Natural killer cell (primary cell): ENCODE data around the gene CAMSAP1. TPM values are rescaled to one million over a fixed set of nuclear protein-coding genes. Genes with fewer than 3 reads are reported as not detected.

Experiments
- ATAC-seq, 3 donors: fragments of 150-1000 bp in 2 of 3; fragments of 200-7000 bp in 1 of 3; cut with Tn5 transposase; 1 replicate in 1 of 3; 2 replicates in 2 of 3; pipeline ENCODE4 v1.10.0; 2021; ENCODE audit warnings: mild to moderate bottlenecking in 2 of 3, moderate library complexity in 2 of 3
- DNase-seq, 2 donors: peaks; one replicate each; pipeline versions ENCODE4 v3.0.0 to v3.0.0-alpha.2; 2013 to 2021; ENCODE audit warnings: mixed read lengths in 1 of 2
- H3K27ac ChIP-seq: one replicate; pipeline ENCODE4 v1.5.1; 2013; ENCODE audit warnings: mild to moderate bottlenecking, low read length
- H3K27me3 ChIP-seq: one replicate; pipeline ENCODE4 v1.6.1; 2013; ENCODE audit warnings: low read length; ENCODE audit not compliant: control insufficient read depth, insufficient read depth
- H3K36me3 ChIP-seq: one replicate; pipeline ENCODE4 v1.6.1; 2013; ENCODE audit warnings: low read length; ENCODE audit not compliant: control insufficient read depth, insufficient read depth
- H3K4me1 ChIP-seq: one replicate; pipeline ENCODE4 v1.6.1; 2013; ENCODE audit warnings: low read length; ENCODE audit not compliant: control insufficient read depth, insufficient read depth
- H3K4me3 ChIP-seq: one replicate; pipeline ENCODE4 v1.5.1; 2013; ENCODE audit warnings: low read length
- H3K9me3 ChIP-seq: one replicate; pipeline ENCODE4 v1.6.1; 2013; ENCODE audit warnings: low read length; ENCODE audit not compliant: control insufficient read depth, insufficient read depth
- H3K27ac Mint-ChIP-seq, 2 donors: one replicate each; pipeline ENCODE4 v1.8.0; 2022; ENCODE audit warnings: mild to moderate bottlenecking in 2 of 2, mixed read lengths in 2 of 2, moderate library complexity in 1 of 2
- H3K27me3 Mint-ChIP-seq, 2 donors: one replicate each; pipeline ENCODE4 v1.8.0; 2022; ENCODE audit warnings: low read depth in 2 of 2, mixed read lengths in 2 of 2
- H3K36me3 Mint-ChIP-seq: one replicate; pipeline ENCODE4 v1.8.0; 2022; ENCODE audit warnings: mixed read lengths
- H3K4me1 Mint-ChIP-seq, 2 donors: one replicate each; pipeline ENCODE4 v1.8.0; 2022; ENCODE audit warnings: mixed read lengths in 2 of 2
- H3K4me3 Mint-ChIP-seq: one replicate; pipeline ENCODE4 v1.8.0; 2022; ENCODE audit warnings: mild to moderate bottlenecking, moderate library complexity, mixed read lengths
- H3K9me3 Mint-ChIP-seq, 2 donors: one replicate each; pipeline ENCODE4 v1.8.0; 2022; ENCODE audit warnings: mixed read lengths in 2 of 2
- CTCF ChIP-seq: fragments of 200-600 bp; IDR thresholded peaks from one replicate; pipeline ENCODE4 v1.8.0; 2022; ENCODE audit warnings: antibody characterized with exemption
- WGBS: methylation state at CpG from one replicate; pipeline ENCODE4 v1.1.7; 2013; ENCODE audit warnings: missing lambda C conversion rate; ENCODE audit not compliant: insufficient coverage; 5-methylcytosine and 5-hydroxymethylcytosine counted together
- intact Hi-C: fragments of 100-400 bp; cut with micrococcal nuclease; formaldehyde crosslinking; loops from one replicate; pipeline ENCODE4 v1.14.2; 2022
- total RNA-seq, 4 donors: library from RNA; stranded (reverse); fragments of 120-200 nt in 1 of 4; gene quantifications; one replicate each; pipeline versions ENCODE4 v1.2.3 to v1.2.4, GENCODE V29; 2013 to 2022

CAMSAP1 gene
- total RNA-seq, 3 donors from 2014 or later (not counting 1 experiment from before 2014, with no cell fraction given), result 25.9 to 33.5 (median 28.1) TPM

- H3K9me3 ChIP-seq, result peaks cover 2% of the 10 kb centered on the region
- Mint-ChIP-seq H3K27ac (no peak overlapping the region), H3K4me3 (no peak overlapping the region), H3K27me3 (peaks cover 0 to 11% of the 10 kb centered on the region in 2 donors), H3K9me3 (no peaks in the 10 kb centered on the region), H3K4me1 (peaks cover 14 to 22% of the 10 kb centered on the region in 2 donors), H3K36me3 (no peaks in the 10 kb centered on the region)
- DNase-seq (no peak), ATAC-seq (no peak)
- H3K36me3 ChIP-seq, result no peaks in the 10 kb centered on the region
- intact Hi-C loops, result no loop called here
- no peak for TF ChIP-seq CTCF
- H3K4me3 ChIP-seq, result no peak overlapping the region
- no peak overlapping the region for H3K27ac ChIP-seq
- H3K4me1 ChIP-seq, result peaks cover 37% of the 10 kb centered on the region
- H3K27me3 ChIP-seq, result no peaks in the 10 kb centered on the region
- 90% methylated on average over 15 of the region's 19 CpGs for WGBS
Observed at GRCh38 chr9:135778421-135778820, 128.9 kb downstream of the CAMSAP1 start.

GRCh38 chr9:135777623-135778177 lies 129.6 kb downstream of the CAMSAP1 start:
- peaks cover 14 to 22% of the 10 kb centered on the region in 2 donors for H3K4me1 Mint-ChIP-seq
- Histone ChIP-seq H3K4me3 (no peak overlapping the region), H3K9me3 (peaks cover 2% of the 10 kb centered on the region), H3K27ac (no peak overlapping the region), H3K4me1 (peaks cover 37% of the 10 kb centered on the region), H3K36me3 (no peaks in the 10 kb centered on the region), H3K27me3 (no peaks in the 10 kb centered on the region)
- no peak for DNase-seq
- TF ChIP-seq CTCF, result no peak
- H3K27ac Mint-ChIP-seq, result peak overlapping the region in 1 of 2 donors; percentile 33
- no peak overlapping the region for H3K4me3 Mint-ChIP-seq
- H3K9me3 Mint-ChIP-seq, result no peaks in the 10 kb centered on the region
- H3K27me3 Mint-ChIP-seq, result peaks cover 0 to 4% of the 10 kb centered on the region in 2 donors
- ATAC-seq, result no peak
- intact Hi-C loops, result no loop called here
- no peaks in the 10 kb centered on the region for H3K36me3 Mint-ChIP-seq

- no peaks in the 10 kb centered on the region for H3K27me3 Mint-ChIP-seq
- DNase-seq (peak; percentile 26 to 53), ATAC-seq (peak; percentile 51 to 93 (median 89))
- Histone ChIP-seq H3K27me3 (no peaks in the 10 kb centered on the region), H3K4me3 (no peak overlapping the region), H3K9me3 (peaks cover 2% of the 10 kb centered on the region), H3K27ac (no peak overlapping the region), H3K36me3 (no peaks in the 10 kb centered on the region), H3K4me1 (peaks cover 37% of the 10 kb centered on the region)
- no peaks in the 10 kb centered on the region for H3K36me3 Mint-ChIP-seq
- H3K4me1 Mint-ChIP-seq, result peaks cover 14 to 22% of the 10 kb centered on the region in 2 donors
- no peak for TF ChIP-seq CTCF
- WGBS, result 66% methylated on average over 25 of the region's 25 CpGs
- peak overlapping the region; percentile 10 for H3K4me3 Mint-ChIP-seq
- H3K27ac Mint-ChIP-seq, result no peak overlapping the region
- intact Hi-C loops, result no loop called here
- no peaks in the 10 kb centered on the region for H3K9me3 Mint-ChIP-seq
Observed at GRCh38 chr9:135776893-135777622, 130.3 kb downstream of the CAMSAP1 start.
